IPS-11a (cell line): ENCODE results near the gene CDC42SE2.
"Not testable (repeated sequence)": the region's sequence is repeated elsewhere in the genome, so short reads cannot be mapped to it uniquely, and the experiment has no call there.

Experiments used
- H3K4me3 ChIP-seq: one replicate; pipeline ENCODE4 v1.5.1; 2013; ENCODE audit warnings: low read depth, low read length, control low read depth

The CDC42SE2 gene

DNA sequence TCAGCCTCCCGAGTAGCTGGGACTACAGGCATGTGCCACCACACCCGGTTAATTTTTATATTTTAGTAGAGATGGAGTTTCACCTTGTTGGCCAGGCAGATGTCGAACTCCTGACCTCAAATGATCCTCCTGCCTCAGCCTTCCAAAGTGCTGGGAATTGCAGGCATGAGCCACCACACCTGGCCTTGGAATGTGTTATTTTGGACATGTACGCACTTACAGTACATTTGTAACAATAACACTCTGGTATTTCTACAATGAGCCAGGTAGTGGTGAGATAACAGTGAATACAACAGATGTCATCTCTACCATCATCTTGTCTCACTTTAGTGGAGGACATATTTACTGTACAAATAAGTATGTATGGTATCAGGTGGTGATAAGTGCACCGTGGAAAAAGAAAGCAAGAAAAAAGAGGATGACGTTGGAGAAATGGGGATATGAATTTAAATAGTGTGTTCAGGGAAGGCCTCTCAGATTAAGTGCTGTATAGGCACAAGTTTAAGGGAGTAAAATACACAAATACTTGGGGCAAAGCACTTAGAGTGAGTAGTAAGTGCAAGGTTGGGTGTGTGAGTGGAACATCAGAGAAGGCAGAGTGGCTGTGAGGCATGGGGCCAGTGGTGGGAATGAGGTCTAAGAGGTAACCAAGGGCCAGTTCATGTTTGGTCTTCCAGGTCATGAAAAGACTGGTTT lies 100.1 kb downstream of the CDC42SE2 start:
- H3K4me3 ChIP-seq: no peak overlapping the region

DNA sequence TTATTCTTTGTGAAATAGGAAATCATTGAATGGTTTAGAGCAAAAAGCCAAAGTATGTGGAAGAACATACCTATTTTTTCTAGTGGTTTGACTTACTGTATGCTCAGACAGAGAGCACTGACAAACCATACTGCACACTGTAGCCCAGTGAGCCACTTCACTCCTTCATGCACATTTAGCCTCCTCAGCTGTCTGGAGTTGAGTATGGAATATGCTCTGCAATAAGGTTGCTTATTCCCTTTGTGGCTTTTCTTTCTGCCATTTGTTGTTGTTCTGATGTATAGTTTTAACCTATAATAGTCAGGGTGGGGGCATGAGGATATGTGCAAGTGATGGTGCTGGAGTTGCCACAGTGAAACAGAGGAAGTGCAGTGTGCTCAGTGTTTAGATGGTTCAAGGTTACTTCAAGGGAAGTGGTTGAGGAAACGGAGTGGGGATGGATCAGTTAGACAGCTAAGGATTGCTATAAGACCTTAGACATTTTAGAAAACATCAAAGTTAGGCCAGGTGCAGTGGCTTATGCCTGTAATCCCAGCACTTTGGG lies 100.7 kb downstream of the CDC42SE2 start:
- H3K4me3 ChIP-seq: no peak overlapping the region

DNA sequence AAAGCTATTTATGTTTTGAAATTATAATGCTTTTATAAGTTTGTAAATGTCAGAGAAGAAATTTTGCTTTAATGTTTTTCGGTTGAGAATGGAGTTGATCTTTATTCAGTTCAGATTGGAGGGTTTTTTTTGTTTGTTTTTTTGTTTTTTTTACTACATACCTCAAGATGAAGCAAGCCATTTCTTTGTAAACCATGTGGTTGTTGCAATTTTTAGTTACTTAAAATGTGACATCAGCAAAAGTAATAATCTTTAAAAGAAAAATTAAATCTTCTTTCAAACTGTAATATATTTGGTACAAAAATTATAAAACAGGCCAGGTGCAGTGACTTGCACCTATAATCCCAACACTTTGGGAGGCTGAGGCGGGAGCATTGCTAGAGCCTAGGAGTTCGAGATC lies 102.6 kb downstream of the CDC42SE2 start:
- H3K4me3 ChIP-seq: no peak overlapping the region

DNA sequence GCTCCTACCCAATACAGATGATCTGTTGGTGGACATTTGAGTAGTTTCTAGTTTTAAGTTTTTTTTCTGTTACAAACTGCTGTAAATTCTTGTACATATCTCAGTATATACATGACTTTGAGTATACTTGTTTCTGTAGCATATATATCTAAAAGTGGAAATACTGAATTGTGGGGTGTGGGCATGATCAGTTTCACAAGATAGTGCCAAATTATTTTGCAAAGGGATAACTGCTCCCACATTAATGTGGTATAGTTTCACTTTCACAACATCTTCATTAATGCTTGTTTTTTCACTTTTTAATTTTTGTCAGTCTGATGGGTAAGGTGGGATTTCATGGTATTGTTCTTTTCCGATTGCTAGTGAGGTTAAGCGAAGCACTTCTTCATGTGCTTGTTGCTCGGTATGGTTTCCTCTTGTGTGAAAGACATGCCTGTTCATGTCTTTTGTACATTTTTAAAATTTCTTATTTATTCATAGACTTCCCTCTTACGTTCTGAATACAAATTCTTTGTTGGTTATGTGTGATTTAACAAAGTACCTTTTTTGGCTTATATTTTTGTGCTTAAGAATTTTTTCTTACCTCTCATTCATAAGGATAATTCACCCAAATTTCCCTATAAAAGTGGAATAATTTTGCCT lies 103.5 kb downstream of the CDC42SE2 start:
- H3K4me3 ChIP-seq: no peak overlapping the region

DNA sequence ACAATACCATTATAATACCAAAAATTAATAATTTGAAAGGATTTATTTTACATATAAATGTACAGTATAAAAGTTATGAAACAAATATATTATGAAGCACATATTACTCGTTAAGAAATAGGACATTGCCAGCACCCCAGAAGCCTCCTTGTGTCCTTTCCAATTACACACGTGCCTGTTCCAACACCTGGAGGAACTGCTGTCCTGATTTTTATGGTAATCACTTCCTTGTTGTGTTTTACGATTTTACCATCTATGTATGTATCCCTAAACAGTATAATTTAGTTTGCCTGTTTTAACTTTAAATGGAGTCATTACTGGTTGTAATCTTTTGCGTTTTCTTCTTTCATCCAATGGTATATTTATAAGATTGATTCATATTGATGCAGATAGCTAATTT lies 105.0 kb downstream of the CDC42SE2 start:
- H3K4me3 ChIP-seq: no peak overlapping the region

DNA sequence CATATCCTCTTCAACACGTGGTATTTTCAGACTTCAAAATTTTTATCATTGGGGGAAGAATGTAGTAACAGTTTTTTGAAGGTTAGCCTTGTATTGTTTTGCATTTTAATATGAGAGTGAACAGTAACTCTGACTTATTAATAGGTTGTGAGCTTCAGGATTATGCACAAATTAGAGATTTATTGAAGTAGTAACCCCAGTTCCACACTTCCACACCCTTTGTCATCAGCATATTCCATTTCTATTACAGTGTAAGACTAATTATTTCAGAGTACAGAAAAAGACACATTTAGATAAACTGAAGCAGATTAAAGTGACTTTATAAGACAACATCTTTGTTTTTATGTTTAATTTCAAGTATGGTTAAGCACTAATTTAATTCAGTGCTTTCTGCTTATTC lies 105.7 kb downstream of the CDC42SE2 start:
- no peak overlapping the region for H3K4me3 ChIP-seq

DNA sequence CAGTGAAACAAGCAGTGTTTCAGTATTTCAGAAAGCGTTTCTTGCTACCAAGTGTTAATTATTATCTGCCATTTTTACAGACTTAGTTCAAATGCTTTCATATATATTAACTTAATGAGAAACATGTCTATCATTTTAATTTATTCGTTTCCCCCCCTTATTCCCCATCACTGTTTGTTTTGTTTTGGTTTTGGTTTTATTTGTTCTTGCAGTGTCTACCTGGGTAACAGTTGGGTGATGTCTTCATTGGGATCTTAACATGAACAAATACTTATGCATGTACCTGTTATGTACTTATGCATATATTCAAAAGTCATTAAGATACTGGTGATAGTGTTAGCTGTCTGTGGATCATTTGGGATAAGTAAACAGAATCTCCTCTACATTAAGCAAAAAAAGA lies 108.0 kb downstream of the CDC42SE2 start:
- H3K4me3 ChIP-seq: no peak overlapping the region

DNA sequence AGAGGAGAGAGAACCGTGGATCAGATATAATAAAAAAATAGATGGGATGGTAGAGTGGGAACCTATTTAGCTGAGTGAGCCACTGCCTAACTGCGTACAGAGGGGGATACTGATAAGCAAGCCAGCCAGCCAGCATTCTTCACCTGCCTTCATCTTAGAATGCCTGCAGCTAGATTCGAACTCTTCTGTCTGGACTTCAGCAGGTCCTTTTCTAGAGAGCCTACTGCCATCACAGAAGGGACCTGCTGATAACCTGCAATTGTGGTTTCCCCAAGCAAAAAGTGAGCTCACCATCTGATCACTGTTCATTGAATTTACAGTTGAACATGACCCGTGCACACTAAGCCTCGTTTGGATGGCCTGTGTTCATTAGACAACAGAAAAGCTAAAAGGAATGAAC lies 109.4 kb downstream of the CDC42SE2 start:
- no peak overlapping the region for H3K4me3 ChIP-seq

DNA sequence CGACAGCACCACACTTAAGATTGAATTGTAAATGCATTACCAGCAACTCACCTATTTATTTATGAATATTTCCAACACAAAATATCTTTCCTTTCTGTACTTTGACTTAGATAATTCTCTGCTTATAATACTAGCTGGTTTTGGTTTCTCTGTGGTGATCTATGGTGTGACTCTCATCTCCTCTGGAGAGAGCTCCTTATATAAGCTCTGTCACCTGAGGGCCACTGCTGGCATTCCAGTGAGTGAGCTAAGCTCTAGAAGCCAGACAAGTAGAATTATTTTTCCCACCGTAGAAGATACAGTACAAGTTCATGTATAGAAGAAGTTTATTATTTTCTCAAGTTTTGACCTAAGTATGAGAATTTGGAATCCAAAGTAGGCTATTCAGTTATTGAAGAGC lies 111.5 kb downstream of the CDC42SE2 start:
- H3K4me3 ChIP-seq: no peak overlapping the region

DNA sequence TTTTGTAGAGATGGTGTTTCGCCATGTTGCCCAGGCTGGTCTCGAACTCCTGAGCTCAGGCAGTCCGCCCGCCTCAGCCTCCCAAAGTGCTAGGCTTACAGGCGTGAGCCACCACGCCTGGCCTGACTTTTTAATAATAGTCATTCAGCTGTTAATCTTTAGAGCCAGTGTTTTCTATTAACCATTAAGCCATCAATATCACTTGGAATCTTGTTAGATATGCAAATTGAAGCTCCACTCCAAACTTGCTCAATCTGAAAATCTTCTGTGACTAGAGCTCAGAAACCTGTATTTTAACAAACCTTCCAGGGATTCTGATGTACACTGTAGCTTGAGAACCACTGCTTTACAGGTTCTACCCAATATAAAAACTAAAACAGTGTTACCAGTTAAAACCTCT lies 113.5 kb downstream of the CDC42SE2 start:
- H3K4me3 ChIP-seq: no peak overlapping the region

DNA sequence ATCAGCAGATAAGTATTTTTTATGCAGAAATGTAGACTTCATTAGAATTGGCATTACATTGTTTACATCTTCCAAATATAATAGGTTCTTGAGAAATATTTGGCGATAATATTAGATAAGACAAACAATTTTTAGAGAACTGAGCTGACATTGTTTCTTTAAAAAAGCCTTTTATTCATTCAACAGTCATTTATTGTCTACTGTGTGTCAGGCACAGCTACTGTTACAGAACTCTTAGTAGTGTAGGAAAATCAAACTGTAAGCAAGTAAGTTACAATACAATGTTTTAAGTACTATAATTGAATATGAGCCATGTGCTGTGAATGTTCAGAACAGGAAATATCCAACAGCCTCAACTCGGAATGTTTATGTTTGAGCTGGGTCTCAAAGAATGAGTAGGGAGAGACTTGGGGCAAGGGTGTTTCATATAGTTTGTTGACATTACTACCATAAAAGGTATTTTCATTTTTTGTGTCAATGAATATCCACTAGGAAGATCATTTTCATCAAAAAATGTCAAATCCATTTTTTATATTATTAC lies 114.0 kb downstream of the CDC42SE2 start:
- H3K4me3 ChIP-seq: no peak overlapping the region

DNA sequence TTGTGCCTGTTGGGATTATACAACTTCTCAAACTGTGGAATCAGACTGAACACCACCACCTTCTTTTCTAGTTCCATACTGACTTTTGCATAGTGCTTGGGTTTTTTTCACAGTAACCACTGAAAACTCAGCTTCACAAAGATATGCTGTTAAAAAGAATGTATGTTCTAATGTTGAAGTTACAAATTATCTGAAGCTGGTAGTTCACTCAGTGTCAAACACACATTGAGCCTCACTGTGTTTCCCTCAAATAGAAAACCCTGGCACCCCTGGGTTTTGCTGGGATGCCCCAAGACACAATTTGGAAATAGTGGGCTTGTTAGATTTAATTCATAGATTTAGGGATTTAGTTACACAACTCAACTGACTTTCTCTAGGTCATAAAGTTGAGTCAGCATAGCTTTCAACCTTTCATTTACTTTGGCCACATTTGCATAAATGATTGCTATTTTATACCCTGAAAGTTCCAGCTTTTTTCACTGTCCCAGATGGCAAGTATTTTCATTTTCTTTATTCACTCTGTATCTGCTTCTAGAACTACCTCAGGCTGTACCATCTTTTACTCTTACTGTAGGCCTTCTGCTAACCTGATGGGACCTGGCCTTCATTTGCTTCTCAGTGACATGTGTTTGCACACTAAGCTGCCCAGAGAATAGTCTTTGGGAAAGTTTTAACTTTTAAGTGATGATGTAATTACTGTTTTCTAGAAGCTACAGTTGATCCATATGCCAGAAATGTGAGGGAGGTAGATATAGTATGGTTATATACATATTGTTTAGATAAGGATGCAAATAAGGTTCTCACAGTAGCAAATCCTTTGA lies 115.1 kb downstream of the CDC42SE2 start:
- no peak overlapping the region for H3K4me3 ChIP-seq

DNA sequence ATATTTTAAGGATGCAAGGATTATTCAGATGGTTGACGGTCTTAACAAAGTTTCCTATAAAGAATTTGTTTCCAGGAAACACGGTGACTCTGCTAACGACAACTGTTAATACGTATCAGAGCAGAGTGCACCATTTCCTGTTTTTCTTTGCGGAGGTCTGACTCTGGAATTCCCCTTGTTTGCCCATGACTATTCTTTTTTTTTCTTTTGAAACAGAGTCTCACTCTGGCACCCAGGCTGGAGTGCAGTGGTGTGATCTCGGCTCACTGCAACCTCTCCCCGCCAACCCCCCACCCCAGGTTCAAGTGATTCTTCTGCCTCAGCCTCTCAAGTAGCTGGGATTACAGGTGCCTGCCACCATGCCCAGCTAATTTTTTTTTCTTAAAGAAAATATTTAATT lies 115.9 kb downstream of the CDC42SE2 start:
- H3K4me3 ChIP-seq: no peak overlapping the region

DNA sequence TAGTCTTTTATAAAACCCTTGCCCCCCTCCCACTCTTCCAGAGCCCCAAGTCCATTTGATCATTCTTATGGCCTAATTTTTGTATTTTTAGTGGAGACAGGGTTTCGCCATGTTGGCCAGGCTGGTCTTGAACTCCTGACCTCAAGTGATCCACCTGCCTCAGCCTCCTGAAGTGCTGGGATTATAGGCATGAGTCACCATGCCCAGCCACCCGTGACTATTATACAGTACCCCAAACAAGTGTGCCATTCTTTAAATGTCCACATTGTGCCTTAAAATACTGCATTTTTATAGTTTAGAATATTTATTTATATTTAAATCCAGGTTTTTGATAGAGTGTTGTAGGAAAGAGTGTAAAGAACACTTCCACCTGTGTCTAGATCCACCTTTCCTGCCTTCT lies 116.4 kb downstream of the CDC42SE2 start:
- H3K4me3 ChIP-seq: not testable (repeated sequence)

DNA sequence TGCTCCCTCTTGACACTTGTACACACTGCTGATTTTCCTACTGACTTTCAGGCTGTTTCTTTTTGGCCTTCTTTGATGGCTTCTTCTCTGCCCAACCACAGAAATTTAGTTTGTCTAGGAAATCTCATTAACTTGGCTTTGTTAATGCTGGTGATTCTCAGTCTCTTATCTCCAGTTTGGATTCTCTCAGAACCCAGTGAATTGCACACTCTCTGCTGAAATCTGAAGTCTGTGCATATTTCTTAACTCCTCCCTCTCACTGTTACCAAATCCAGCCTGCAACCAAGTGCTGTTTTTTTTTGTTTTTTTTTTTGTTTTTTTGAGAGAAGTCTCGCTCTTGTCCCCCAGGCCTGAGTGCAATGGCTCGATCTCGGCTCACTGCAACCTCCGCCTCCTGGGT lies 117.2 kb downstream of the CDC42SE2 start:
- H3K4me3 ChIP-seq: no peak overlapping the region

DNA sequence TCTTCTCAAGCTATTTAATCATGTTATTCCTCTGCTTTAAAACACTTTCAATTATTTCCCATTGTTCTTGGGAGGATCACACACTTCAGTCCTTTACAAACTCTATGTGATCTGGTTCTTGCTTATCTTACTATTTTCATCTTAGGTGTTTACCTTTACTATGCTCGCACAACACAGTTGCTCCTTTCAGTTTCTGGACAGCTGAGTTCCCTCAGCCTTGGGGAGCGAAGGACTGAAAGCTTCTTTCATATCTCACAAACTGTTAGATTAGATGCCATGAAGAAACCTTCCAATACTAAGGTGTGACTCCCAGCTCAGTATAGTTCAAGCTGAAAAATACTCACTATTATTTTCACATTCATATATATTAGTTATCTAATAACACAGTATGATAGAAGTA lies 117.9 kb downstream of the CDC42SE2 start:
- H3K4me3 ChIP-seq: no peak overlapping the region

DNA sequence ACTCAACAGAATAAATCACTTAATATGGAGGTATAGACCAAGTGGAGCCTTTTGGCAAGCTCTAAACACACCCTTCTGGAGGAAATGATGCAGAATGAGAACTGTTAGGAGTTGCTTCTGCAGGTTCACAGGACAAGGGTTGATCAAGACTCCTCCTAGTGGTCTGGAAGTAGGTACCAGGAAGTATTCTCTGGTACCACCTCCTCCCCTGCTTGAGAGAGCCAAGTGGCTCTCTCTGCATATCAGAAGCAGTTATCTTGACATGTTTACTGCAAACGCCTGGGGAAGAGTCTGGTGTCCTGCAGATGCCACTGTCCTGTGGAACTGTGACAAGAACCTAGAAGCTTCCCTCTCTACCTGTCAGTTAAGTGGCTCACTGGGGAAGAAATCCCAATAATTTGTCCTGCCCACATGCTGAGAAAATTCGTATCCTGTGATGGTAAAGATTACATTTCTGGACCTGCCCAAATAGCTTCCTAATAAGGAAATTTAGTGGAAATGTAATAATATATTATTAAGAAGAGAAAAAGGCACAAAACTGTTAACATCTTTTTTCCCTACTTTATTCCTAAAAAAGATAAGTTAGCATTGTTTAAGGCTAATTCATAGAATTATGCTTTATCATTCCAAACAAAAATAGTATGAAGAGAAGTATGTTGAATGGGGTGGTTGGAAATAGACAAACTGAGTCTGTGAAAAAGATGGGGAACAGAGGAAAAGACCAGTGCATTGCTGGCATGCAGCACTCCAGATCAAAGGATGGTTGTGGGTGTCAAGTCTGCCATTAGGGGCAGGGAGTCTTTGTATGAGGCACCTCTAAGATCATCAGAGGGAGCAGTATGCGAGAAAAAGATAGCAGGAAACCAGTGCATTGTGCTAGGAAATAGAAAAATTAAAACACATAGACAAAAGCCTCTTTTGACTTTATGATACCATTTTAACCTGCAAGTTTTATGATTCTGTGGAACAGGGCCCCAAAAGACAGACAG lies 118.8 kb downstream of the CDC42SE2 start:
- no peak overlapping the region for H3K4me3 ChIP-seq

DNA sequence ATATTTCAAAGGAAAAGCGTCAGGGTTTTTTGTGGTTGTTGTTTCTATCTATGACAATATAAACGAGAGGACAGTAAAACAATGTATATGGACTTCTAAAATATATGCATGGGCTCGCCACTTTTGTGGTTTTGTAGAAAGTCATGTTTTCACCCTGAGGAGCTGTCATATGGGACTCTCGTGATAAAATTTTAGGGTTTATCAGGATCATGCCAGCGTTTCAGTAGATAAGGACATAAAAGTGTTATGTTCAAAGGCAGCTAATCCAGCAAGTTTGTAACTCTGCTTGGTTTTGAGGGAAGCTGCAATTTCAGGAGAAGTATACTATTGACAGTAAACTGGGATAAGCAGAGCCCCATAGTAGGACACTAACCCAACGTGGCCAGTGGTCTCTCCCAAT lies 120.3 kb downstream of the CDC42SE2 start:
- H3K4me3 ChIP-seq: no peak overlapping the region

DNA sequence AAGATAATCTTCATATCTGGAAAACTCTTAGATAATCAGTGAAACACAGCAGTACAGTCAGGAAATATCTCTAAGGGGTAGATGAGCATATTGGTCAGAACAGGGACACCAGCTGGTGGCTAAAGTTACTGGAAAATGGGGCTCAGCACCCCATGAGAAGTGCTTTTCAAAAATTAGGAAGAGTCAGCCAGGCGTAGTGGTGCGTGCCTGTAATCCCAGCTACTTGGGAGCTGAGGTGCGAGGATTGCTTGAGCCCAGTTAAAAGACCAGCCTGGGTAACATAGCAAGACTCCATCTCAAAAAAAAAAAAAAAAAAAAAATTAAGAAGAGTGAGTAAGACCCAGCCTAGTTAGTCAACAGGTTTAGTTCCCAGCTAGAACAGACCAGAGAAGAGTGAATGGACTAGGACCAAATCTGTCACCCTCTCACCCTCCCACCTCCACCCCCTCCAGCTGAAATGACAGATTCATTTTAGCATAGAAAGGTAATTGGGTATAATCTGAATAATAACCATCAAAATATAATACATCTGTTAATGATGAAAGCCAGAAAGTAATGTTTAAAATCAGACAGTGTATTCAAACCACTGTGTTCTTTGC lies 120.9 kb downstream of the CDC42SE2 start:
- H3K4me3 ChIP-seq: no peak overlapping the region

DNA sequence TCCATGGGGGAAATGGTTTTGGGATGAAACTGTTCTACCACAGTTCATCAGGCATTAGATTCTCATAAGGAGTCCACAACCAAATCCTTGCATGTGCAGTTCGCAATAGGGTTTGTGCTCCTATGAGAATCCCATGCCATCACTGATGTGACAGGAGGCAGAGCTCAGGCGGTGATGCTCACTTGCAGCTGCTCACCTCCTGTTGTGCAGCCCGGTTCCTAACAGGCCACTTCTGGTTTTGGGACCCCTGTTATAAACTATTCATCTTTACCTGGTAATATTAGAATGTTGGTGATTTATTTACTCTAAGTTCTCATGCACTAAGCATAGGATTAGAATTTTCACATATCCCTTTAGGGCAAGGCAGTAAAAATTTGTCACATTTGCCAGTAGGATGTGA lies 122.3 kb downstream of the CDC42SE2 start:
- H3K4me3 ChIP-seq: no peak overlapping the region
